Psoas muscle (tissue), 8 donors: ENCODE data around the gene DIAPH1. TPM values are rescaled to one million over a fixed set of nuclear protein-coding genes. Genes with fewer than 3 reads are reported as not detected.

Experiments
- ATAC-seq, 4 donors: fragments of 200-7000 bp; cut with Tn5 transposase; one replicate each; pipeline ENCODE4 v1.9.1; 2020; ENCODE audit warnings: moderate library complexity in 3 of 4, mild to moderate bottlenecking in 2 of 4
- DNase-seq, 2 donors: peaks; one replicate each; pipeline ENCODE4 v3.0.0-alpha.2; 2020
- H3K27ac ChIP-seq: fragments of 200-600 bp; one replicate; pipeline ENCODE4 v1.8.0; 2022
- H3K27me3 ChIP-seq, 3 donors: fragments of 200-600 bp in 1 of 3; one replicate each; pipeline versions ENCODE4 v1.6.1 to v1.8.0; 2013 to 2022; ENCODE audit warnings: low read length in 2 of 3, mild to moderate bottlenecking in 2 of 3, moderate library complexity in 1 of 3; ENCODE audit not compliant: insufficient read depth in 3 of 3
- H3K36me3 ChIP-seq, 2 donors: fragments of 200-600 bp in 1 of 2; one replicate each; pipeline versions ENCODE4 v1.6.1 to v1.8.0; 2013 to 2022; ENCODE audit warnings: low read depth in 1 of 2, mild to moderate bottlenecking in 1 of 2, moderate library complexity in 1 of 2; ENCODE audit not compliant: insufficient read depth in 1 of 2
- H3K4me1 ChIP-seq: fragments of 200-600 bp; one replicate; pipeline ENCODE4 v1.8.0; 2022
- H3K4me3 ChIP-seq: fragments of 200-600 bp; one replicate; pipeline ENCODE4 v1.8.0; 2022; ENCODE audit warnings: mild to moderate bottlenecking
- H3K9me3 ChIP-seq: fragments of 200-600 bp; one replicate; pipeline ENCODE4 v1.8.0; 2022
- CTCF ChIP-seq: fragments of 200-600 bp; IDR thresholded peaks from one replicate; pipeline ENCODE4 v1.8.0; 2022; ENCODE audit warnings: antibody characterized with exemption
- WGBS, 3 donors: extraction: QIAGEN DNeasy Blood & Tissue Kit; methylation state at CpG; one replicate each; pipeline versions ENCODE4 v1.1.6 to v1.1.7; 2013; 5-methylcytosine and 5-hydroxymethylcytosine counted together
- intact Hi-C, 2 donors: fragments of 100-400 bp; cut with DNase I; formaldehyde crosslinking; loops; one replicate each; pipeline versions ENCODE4 v1.11.0 to v1.14.2; 2022
- polyA plus RNA-seq, 3 donors: library from polyadenylated mRNA; stranded (reverse); fragments of 200-250 nt; gene quantifications; one replicate each; pipeline ENCODE4 v1.2.3, GENCODE V29; 2013
- total RNA-seq, 4 donors: library from RNA; stranded (reverse); fragmentation: NEBNext Ultra II Directional in 2 of 4; extraction: Animal tissue kit (Norgen Biotek cat#: 25700) in 2 of 4; gene quantifications; one replicate each; pipeline versions ENCODE4 v1.2.1 to v1.2.4, GENCODE V29; 2021 to 2023
- donor health status: healthy with polysubstance abuse.
- donor health status: DM: no; HTN: no; CAD: no; lungs with moderate emphysema.
- donor health status: Bipolar disorder and iron deficiency.
- donor health status: healthy.
- donor health status: DM: yes; HTN: yes; CAD: no.
- donor health status: DM: no; HTN: no; CAD: no.
- donor health status: DM: no; HTN: no; CAD: no.
- donor health status: DM: yes; HTN: yes; CAD: no.

DIAPH1 gene
- total and polyA plus RNA-seq, 7 donors = 93.1 to 217 (median 137) TPM

- 86 to 95% (median 87%) methylated on average over 1 of the region's 1 CpG for WGBS, 3 donors
- Histone ChIP-seq H3K9me3 (no peaks in the 10 kb centered on the region), H3K27ac (peak overlapping the region; percentile 90), H3K27me3 (no peaks in the 10 kb centered on the region), H3K4me1 (peaks cover 90% of the 10 kb centered on the region), H3K4me3 (no peak overlapping the region), H3K36me3 (peaks cover 7 to 60% of the 10 kb centered on the region in 2 donors)
- DNase-seq (no peak), ATAC-seq (no peak)
- intact Hi-C loops = no loop called here
- no peak for TF ChIP-seq CTCF
These were observed 100.2 kb downstream of the DIAPH1 start for GRCh38 chr5:141518618-141519015.

- DNase-seq (no peak), ATAC-seq (peak in 1 of 4 donors; percentile 17)
- Histone ChIP-seq H3K4me1 (peaks cover 86% of the 10 kb centered on the region), H3K27ac (peak overlapping the region; percentile 90), H3K36me3 (peaks cover 7 to 54% of the 10 kb centered on the region in 2 donors), H3K9me3 (no peaks in the 10 kb centered on the region), H3K27me3 (no peaks in the 10 kb centered on the region), H3K4me3 (no peak overlapping the region)
- no peak for TF ChIP-seq CTCF
- WGBS, 3 donors = 43 to 45% (median 45%) methylated on average over 11 of the region's 11 CpGs
- intact Hi-C loops = no loop called here
These were observed 100.8 kb downstream of the DIAPH1 start for GRCh38 chr5:141517880-141518617.

GRCh38 chr5:141517312-141517711 is 101.5 kb downstream of the DIAPH1 start:
- intact Hi-C loops = no loop called here
- no peak for TF ChIP-seq CTCF
- no peak for ATAC-seq
- Histone ChIP-seq H3K27ac (peak overlapping the region; percentile 90), H3K9me3 (no peaks in the 10 kb centered on the region), H3K4me3 (no peak overlapping the region), H3K36me3 (peaks cover 7 to 47% of the 10 kb centered on the region in 2 donors), H3K4me1 (peaks cover 86% of the 10 kb centered on the region), H3K27me3 (no peaks in the 10 kb centered on the region)
- WGBS, 3 donors = 60 to 72% (median 68%) methylated on average over 8 of the region's 8 CpGs
- no peak for DNase-seq

- no peak for ATAC-seq
- intact Hi-C loops = no loop called here
- H3K4me1 ChIP-seq = peaks cover 85% of the 10 kb centered on the region
- DNase-seq = peak in 1 of 2 donors; percentile 38
- peak overlapping the region; percentile 90 for H3K27ac ChIP-seq
- no peak for TF ChIP-seq CTCF
- H3K4me3 ChIP-seq = no peak overlapping the region
- no peaks in the 10 kb centered on the region for H3K27me3 ChIP-seq
- peaks cover 6 to 46% of the 10 kb centered on the region in 2 donors for H3K36me3 ChIP-seq
- WGBS, 3 donors = 54 to 65% (median 57%) methylated on average over 8 of the region's 8 CpGs
- H3K9me3 ChIP-seq = no peaks in the 10 kb centered on the region
These were observed 102.2 kb downstream of the DIAPH1 start for GRCh38 chr5:141516672-141517025.
